AG04449 (cell line): ENCODE results near the gene SORCS1.

Source experiments
- CTCF ChIA-PET: fragments of 350-600 bp; formaldehyde crosslinking; extraction: SDS; loops from one replicate; lab custom pipeline; 2021; ENCODE audit warnings: antibody characterized with exemption; lab: Yijun Ruan, JAX
- POLR2A ChIA-PET: fragments of 400-600, 350-600 bp; formaldehyde crosslinking; extraction: SDS; loops from one replicate; lab custom pipeline; 2020; ENCODE audit warnings: antibody characterized with exemption, inconsistent platforms; lab: Yijun Ruan, JAX
- DNase-seq: peaks from one replicate; pipeline ENCODE4 v3.0.0-alpha.2; 2010; ENCODE audit warnings: low read depth, low spot score
- H3K4me3 ChIP-seq: 2 replicates; pipeline ENCODE4 v1.5.1; 2011; ENCODE audit warnings: low read depth, mild to moderate bottlenecking, control low read depth, low read length
- CTCF ChIP-seq: IDR thresholded peaks from one replicate; pipeline ENCODE4 v1.5.1; 2011; ENCODE audit warnings: mild to moderate bottlenecking, moderate library complexity, low read length, control low read depth, inconsistent platforms; ENCODE audit not compliant: insufficient read depth; ENCODE audit errors: missing control alignments

The SORCS1 gene

DNA sequence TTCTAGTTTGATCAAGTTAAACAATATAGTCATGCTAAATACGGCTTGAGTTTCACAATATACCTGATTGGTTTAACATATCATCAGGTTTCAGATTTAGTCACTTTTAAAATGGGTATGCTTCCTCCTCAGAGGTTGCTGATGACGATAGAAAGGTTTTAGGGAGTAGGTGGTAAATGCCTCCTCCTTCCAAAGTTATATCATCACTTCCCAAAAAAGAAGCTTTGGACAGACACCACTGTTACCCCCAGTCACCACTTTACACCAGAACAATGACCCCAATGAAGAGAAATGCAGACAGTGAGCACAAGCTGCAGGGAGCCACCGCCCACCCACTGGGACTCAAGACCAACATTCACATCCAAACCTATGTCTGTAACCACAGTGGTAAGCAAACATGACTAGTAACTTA, 244.6 kb downstream of the SORCS1 start:
- DNase-seq = no peak
- TF ChIP-seq CTCF = no peak
- ChIA-PET CTCF (no interaction called here), POLR2A (no interaction called here)
- H3K4me3 ChIP-seq = no peak overlapping the region

DNA sequence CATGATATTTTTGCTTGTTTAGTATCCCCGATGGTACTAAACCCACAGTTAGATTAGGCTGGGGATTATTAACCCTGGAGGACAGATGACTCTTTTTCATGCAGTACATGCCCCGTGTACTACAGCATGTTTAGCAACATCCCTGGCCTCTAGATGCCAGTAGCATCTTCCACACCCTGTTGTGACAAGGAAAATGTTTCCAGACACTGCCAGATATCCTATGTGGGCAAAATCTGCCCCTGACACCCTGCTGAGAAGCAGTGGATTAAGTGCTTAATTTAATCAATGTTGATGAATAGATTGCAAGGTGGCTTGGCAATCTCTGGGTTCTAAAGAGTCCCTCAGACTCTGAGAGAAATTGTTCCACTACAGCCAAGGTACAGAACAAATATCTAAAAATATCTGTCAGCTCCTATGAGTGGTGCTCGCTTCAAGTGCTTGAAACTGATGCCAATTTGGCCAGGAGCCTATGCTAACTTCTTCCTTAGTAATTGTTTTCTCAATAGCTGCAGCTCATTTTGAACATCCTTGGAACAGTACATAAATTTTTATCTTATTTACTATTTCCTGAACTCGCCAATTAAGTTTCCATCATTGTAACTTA, 247.0 kb downstream of the SORCS1 start:
- no peak for TF ChIP-seq CTCF
- H3K4me3 ChIP-seq = no peak overlapping the region
- POLR2A ChIA-PET = no interaction called here
- DNase-seq = no peak
- CTCF ChIA-PET = no interaction called here

DNA sequence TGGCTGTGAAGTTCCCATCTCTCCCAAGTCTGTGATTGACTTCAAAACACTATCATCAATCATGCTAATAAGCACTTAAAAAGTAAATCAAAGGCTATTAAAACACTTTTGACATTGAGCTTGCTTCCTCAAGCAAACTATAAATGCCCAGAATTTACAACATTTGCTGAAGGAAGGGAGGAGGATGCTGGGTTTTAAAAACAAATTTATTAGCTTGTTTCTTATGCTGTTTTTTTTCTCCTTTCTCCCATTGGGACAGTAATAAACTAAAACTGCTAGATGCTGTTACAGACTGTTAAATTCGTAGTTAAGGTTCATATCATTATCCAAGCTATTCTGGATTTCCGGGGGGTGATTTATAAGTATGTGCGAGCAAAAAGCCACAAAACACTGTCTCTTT, 250.5 kb downstream of the SORCS1 start:
- POLR2A ChIA-PET = no interaction called here
- CTCF ChIA-PET = no interaction called here
- no peak for DNase-seq
- TF ChIP-seq CTCF = no peak
- H3K4me3 ChIP-seq = no peak overlapping the region

DNA sequence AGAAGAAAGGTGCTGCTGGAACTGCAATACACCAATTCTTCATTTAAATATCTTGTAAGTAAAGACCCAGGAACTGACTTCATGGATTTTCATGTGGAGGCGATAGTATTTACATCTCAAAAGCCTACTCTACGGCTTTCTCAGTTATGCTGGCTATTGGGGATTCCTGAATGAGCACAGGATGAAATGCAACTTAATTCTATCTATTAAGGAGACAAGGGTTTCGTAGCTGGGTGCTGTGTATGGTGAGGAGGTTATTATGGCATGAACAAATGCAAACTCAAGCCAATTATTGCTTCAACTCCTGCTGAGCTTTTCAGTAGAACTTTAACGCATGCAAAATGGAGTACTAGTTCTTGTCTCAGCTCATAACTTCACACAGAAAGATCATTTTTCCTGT, 251.2 kb downstream of the SORCS1 start:
- no peak for TF ChIP-seq CTCF

DNA sequence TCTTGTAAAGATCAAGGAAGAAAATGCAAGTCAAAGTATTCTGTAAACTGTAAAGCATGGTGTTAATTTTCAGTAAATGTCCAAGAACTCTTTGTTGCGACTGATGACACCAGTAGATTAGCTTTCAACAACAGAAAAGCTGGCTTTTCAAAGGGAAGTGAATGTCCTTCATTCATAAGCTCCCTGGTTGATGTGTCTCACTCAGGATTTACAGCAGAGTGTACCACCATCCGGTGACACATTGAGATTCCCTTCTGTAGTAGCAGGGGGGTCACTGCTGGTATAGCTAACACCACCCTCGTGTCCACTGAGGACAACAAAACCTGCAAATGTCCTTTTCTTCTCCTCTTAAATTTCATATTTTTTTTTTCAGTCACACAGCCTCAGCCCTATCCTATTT, 253.4 kb downstream of the SORCS1 start:
- no peak for DNase-seq
- ChIA-PET POLR2A (no interaction called here), CTCF (no interaction called here)
- no peak for TF ChIP-seq CTCF
- no peak overlapping the region for H3K4me3 ChIP-seq

More for the DNA sequence above, 251.2 kb downstream of the SORCS1 start:
- no peak overlapping the region for H3K4me3 ChIP-seq
- no peak for DNase-seq
- CTCF ChIA-PET = no interaction called here
- POLR2A ChIA-PET = no interaction called here

DNA sequence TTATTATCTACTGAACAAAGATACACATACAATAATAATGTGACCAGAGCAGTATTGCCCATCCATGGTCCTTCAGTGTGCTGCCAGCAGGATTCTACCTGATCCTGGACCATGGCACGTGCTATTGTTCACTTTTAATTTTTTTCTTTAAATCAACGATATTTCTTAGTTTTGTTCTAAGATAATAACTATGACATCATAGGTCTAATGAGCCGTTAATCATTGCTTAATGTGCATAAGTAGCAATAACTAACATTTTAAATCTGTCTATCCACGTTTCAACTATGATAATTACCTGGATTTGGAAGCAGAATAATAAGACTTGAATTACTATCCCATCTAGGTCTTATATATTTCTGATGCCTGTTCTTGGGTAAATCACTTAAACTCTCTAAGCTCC, 253.8 kb downstream of the SORCS1 start:
- H3K4me3 ChIP-seq = no peak overlapping the region
- no peak for DNase-seq
- POLR2A ChIA-PET = no interaction called here
- CTCF ChIA-PET = no interaction called here
- no peak for TF ChIP-seq CTCF
